HepG2 (cell line): ENCODE measurements around the gene LRRC3. TPM values are rescaled to one million over a fixed set of nuclear protein-coding genes. Genes with fewer than 3 reads are reported as not detected.

Experiments used
- ATAC-seq: fragments of 200-7000 bp; cut with Tn5 transposase; 3 replicates; pipeline ENCODE4 v1.9.1; 2020; ENCODE audit warnings: mild to moderate bottlenecking, moderate library complexity
- BruUV-seq: library from RNA; stranded (reverse); fragments of 400-500 nt; replicated peaks from 2 replicates; lab custom pipeline; 2021; lab: Mats Ljungman, UMichigan
- CTCF ChIA-PET: fragments of 300-600 bp; formaldehyde crosslinking; extraction: SDS; loops from one replicate; lab custom pipeline; 2021; ENCODE audit warnings: low total read pairs, inconsistent platforms, low intra/inter-chr PET ratio; lab: Yijun Ruan, JAX
- POLR2A ChIA-PET: fragments of 350-600 bp; sonication (Branson Sonifier 250); formaldehyde crosslinking; loops from one replicate; lab custom pipeline; 2020; ENCODE audit warnings: antibody characterized with exemption, inconsistent platforms; lab: Yijun Ruan, JAX
- DNase-seq: peaks from one replicate; pipeline ENCODE4 v3.0.0-alpha.2; 2015; ENCODE audit warnings: low spot score
- FAIRE-seq: peaks from 3 replicates; lab custom pipeline; 2011; peaks lifted over from hg19 to GRCh38; lab: Jason Lieb, UNC
- H2AFZ ChIP-seq: one replicate; pipeline ENCODE4 v1.6.1; 2011; ENCODE audit warnings: low read length, inconsistent platforms
- H3K27ac ChIP-seq: fragments of 300-600 bp; 3 replicates; pipeline ENCODE4 v1.8.0; 2011; ENCODE audit warnings: mixed run types, mild to moderate bottlenecking, mixed read lengths, low read length, inconsistent platforms; ENCODE audit not compliant: insufficient read depth; ENCODE audit errors: extremely low read length
- H3K27me3 ChIP-seq, 2 experiments: fragments of 200-600 bp in 1 of 2; 2 replicates in 1 of 2; 3 replicates in 1 of 2; pipeline versions ENCODE4 v1.6.0 to v1.8.0; 2011; ENCODE audit warnings: low read length in 2 of 2, mild to moderate bottlenecking in 2 of 2, moderate library complexity in 2 of 2, inconsistent platforms in 1 of 2; ENCODE audit not compliant: insufficient read depth in 2 of 2, control insufficient read depth in 1 of 2
- H3K36me3 ChIP-seq, 2 experiments: fragments of 200-600 bp in 1 of 2; replicated peaks in 1 of 2; 2 replicates in 1 of 2; 3 replicates in 1 of 2; pipeline versions ENCODE4 v1.5.1 to v1.8.0; 2011; ENCODE audit warnings: low read length in 2 of 2, inconsistent platforms in 1 of 2; ENCODE audit not compliant: insufficient read depth in 2 of 2, control insufficient read depth in 1 of 2
- H3K4me1 ChIP-seq: 2 replicates; pipeline ENCODE4 v1.5.1; 2012; ENCODE audit warnings: low read length, inconsistent platforms; ENCODE audit not compliant: insufficient read depth
- H3K4me2 ChIP-seq: 2 replicates; pipeline ENCODE4 v1.6.0; 2011; ENCODE audit warnings: low read depth, low read length, inconsistent platforms
- H3K4me3 ChIP-seq, 3 experiments: fragments of 200-600 bp in 1 of 3; sonication (generic), shearing (Covaris generic) in 1 of 3; replicated peaks in 1 of 3; 2 replicates each; pipeline ENCODE4 v1.5.1; 2011 to 2016; ENCODE audit warnings: low read length in 3 of 3, inconsistent platforms in 2 of 3, low read depth in 2 of 3, mild to moderate bottlenecking in 2 of 3, control low read depth in 1 of 3, mixed read lengths in 1 of 3; ENCODE audit not compliant: insufficient read depth in 1 of 3
- H3K79me2 ChIP-seq: one replicate; pipeline ENCODE4 v1.6.1; 2011; ENCODE audit warnings: low read length, inconsistent platforms; ENCODE audit not compliant: insufficient read depth
- H3K9ac ChIP-seq: 2 replicates; pipeline ENCODE4 v1.6.0; 2011; ENCODE audit warnings: mild to moderate bottlenecking, low read depth, low read length, inconsistent platforms; ENCODE audit not compliant: insufficient read depth
- H3K9me3 ChIP-seq: 2 replicates; pipeline ENCODE4 v1.5.1; 2012; ENCODE audit warnings: mild to moderate bottlenecking, low read length
- H4K20me1 ChIP-seq: 2 replicates; pipeline ENCODE4 v1.6.0; 2011; ENCODE audit warnings: inconsistent platforms, mild to moderate bottlenecking, low read length, moderate library complexity; ENCODE audit not compliant: insufficient read depth
- ATAD3A ChIP-seq: sonication (generic); formaldehyde crosslinking; IDR thresholded peaks from 2 replicates; pipeline ENCODE4 v1.4.0; 2020; ENCODE audit warnings: missing genetic modification reagents
- GFI1 ChIP-seq: sonication (generic); formaldehyde crosslinking; IDR thresholded peaks from 2 replicates; pipeline ENCODE4 v1.5.0; 2020; ENCODE audit warnings: missing genetic modification reagents, mild to moderate bottlenecking, borderline replicate concordance
- MATR3 ChIP-seq: sonication (generic); formaldehyde crosslinking; IDR thresholded peaks from 2 replicates; pipeline ENCODE4 v1.4.0; 2020; ENCODE audit warnings: missing genetic modification reagents
- UBTF ChIP-seq: sonication (generic); formaldehyde crosslinking; IDR thresholded peaks from 2 replicates; pipeline ENCODE4 v1.4.0; 2020; ENCODE audit warnings: mild to moderate bottlenecking, missing genetic modification reagents
- WGBS: methylation state at CpG from one replicate; pipeline ENCODE4 v1.1.6; 2017; ENCODE audit warnings: low lambda C conversion rate; 5-methylcytosine and 5-hydroxymethylcytosine counted together
- in situ Hi-C: cut with HindIII; loops from 2 replicates; pipeline ENCODE4 v1.10.0; 2017; ENCODE audit warnings: low pct_unique_long_range_greater_than_20kb; ENCODE audit not compliant: extremely low pct_ligation_motif_present
- intact Hi-C: fragments of 100-400 bp; cut with micrococcal nuclease; formaldehyde crosslinking; loops from one replicate; pipeline ENCODE4 v1.10.0; 2022; ENCODE audit not compliant: unreplicated experiment
- polyA plus RNA-seq, 8 experiments: library from polyadenylated mRNA; depleted of rRNA in 3 of 8; stranded (reverse) in 7 of 8; unstranded in 1 of 8; fragments of >200 nt; fragmentation: Illumina TruSeq in 4 of 8; extraction: Trizol in 4 of 8; gene quantifications; 2 replicates each; pipeline versions ENCODE4 v1.2.1 to v1.2.3, GENCODE V29; 2011 to 2016; ENCODE audit warnings: low read depth in 4 of 8, missing spikeins in 1 of 8, mixed read lengths in 1 of 8; ENCODE audit not compliant: insufficient read depth in 1 of 8
- total RNA-seq, 5 experiments: library from RNA; depleted of rRNA; stranded (reverse); fragments of >200 nt; fragmentation: Illumina TruSeq; extraction: Trizol; gene quantifications; 2 replicates each; pipeline ENCODE4 v1.2.3, GENCODE V29; 2016; ENCODE audit warnings: low read depth in 1 of 5
- TF ChIP-seq, protein P1 (sequence below): sonication (generic); formaldehyde crosslinking; IDR thresholded peaks from 2 replicates; pipeline ENCODE4 v1.5.0; 2020; ENCODE audit warnings: mild to moderate bottlenecking, missing genetic modification reagents, moderate library complexity

Gene LRRC3
- total and polyA plus RNA-seq, 2 of the 13 experiments (the other 11 are each of a cell fraction or from before 2014, with no cell fraction given) = 4.8 to 16.5 TPM

DNA sequence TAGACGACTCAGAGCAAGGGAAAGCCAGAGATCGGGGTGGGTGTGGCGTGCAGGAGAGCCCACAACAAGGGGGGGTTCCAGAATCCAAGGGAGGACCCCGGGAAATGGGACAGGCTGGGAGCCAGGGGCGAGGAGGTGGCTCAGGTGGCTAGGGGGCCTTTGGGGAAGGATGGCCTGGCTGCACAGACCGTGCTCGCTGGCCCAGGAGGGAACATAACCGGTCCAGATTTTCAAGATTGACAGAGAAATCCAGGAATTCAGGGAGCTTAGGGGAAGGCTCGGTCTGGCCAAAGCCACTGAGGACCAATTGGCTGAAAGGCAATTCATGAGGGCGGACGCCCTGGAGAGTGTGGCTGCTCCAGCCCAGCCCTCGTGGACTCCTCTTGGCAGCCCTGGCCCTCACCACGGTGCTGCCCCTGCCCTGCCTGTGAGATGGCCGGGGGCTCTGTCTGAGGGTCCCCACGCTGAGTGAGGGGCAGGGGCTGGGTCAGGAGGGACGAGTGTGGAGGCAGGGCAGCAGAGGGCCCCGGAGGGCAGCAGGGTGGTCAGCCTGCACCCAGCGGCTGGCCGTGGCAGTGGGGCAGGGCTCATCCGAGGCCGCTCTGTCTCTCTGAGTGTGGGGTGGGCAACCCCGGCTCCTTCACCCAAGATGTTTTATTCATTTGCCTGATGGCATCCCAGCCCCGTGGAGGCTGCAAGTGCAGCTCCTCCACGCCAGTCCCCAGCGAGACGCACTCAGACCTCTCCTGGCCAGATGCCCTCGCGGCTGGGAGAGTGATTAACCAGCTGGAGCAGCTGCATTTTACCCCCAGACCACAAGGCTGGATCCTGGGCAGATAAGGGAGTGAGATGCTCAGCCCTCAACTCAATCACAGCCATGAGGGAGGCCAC lies 5.6 kb upstream of the LRRC3 start:
- intact Hi-C loops = no loop called here
- no peak for DNase-seq
- no peak for FAIRE-seq

More for the DNA sequence above, 5.6 kb upstream of the LRRC3 start:
- TF ChIP-seq, protein P1, sequence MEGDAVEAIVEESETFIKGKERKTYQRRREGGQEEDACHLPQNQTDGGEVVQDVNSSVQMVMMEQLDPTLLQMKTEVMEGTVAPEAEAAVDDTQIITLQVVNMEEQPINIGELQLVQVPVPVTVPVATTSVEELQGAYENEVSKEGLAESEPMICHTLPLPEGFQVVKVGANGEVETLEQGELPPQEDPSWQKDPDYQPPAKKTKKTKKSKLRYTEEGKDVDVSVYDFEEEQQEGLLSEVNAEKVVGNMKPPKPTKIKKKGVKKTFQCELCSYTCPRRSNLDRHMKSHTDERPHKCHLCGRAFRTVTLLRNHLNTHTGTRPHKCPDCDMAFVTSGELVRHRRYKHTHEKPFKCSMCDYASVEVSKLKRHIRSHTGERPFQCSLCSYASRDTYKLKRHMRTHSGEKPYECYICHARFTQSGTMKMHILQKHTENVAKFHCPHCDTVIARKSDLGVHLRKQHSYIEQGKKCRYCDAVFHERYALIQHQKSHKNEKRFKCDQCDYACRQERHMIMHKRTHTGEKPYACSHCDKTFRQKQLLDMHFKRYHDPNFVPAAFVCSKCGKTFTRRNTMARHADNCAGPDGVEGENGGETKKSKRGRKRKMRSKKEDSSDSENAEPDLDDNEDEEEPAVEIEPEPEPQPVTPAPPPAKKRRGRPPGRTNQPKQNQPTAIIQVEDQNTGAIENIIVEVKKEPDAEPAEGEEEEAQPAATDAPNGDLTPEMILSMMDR (CRISPR knock-in tag) = 0 out of 2 replicates have a peak, but pooled peaks have one; percentile 5
- no peak for TF ChIP-seq ATAD3A (CRISPR knock-in tag)
- TF ChIP-seq UBTF (CRISPR knock-in tag) = 0 out of 2 replicates have a peak, but pooled peaks have one; percentile 16
- TF ChIP-seq MATR3 (CRISPR knock-in tag) = no peak
- TF ChIP-seq GFI1 = 0 out of 2 replicates have a peak, but pooled peaks have one; percentile 0
- Histone ChIP-seq H3K27me3 (no peaks in the 10 kb centered on the region; a peak in 2 of 5 replicates), H3K9me3 (no peaks in the 10 kb centered on the region), H3K79me2 (no peaks in the 10 kb centered on the region), H3K4me1 (peaks cover 35% of the 10 kb centered on the region), H3K36me3 (no peaks in the 10 kb centered on the region), H3K27ac (no peak overlapping the region), H3K4me2 (peak overlapping the region; percentile 79), H2AFZ (no peak overlapping the region), H3K9ac (no peak overlapping the region), H3K4me3 (peak overlapping the region in 1 of 3 experiments; percentile 49; a peak in 1 of 6 replicates), H4K20me1 (no peaks in the 10 kb centered on the region)
- POLR2A ChIA-PET = interaction anchor here (0.6 to 2.5 kb wide), 4 partner anchors 8 to 111 kb away, joined by 3 to 9 read pairs (median 5); no protein-coding TSS in a partner anchor
- BruUV-seq = no TSS peak
- CTCF ChIA-PET = no interaction called here
- 19% methylated on average over 18 of the region's 28 CpGs for whole genome bisulfite sequencing
- in situ Hi-C loops = no loop called here
- peak; percentile 63 for ATAC-seq
